ENCODE measurements around the gene YJEFN3. TPM values are rescaled to one million over a fixed set of nuclear protein-coding genes. Genes with fewer than 3 reads are reported as not detected.

Gene YJEFN3
- total RNA-seq = 1 to 10 TPM in 1 of 4 donors, under 1 TPM in 3; 0.33 to 1.1 (median 0.80) TPM

- no peak for TF ChIP-seq CTCF (IDR thresholded peaks at IDR 0.05; ENCODE audit: low read depth)
Observed at GRCh38 chr19:19528721-19529490, at the start of gene YJEFN3. YJEFN3 (plus strand) TSS chr19:19528911; CDS start chr19:19528933, 22 bp downstream.

GRCh38 chr19:19480688-19481087 lies 48.0 kb upstream of the YJEFN3 start:
- no peak for TF ChIP-seq CTCF (IDR thresholded peaks at IDR 0.05; ENCODE audit: low read depth)

- TF ChIP-seq CTCF (IDR thresholded peaks at IDR 0.05; ENCODE audit: low read depth) = no peak
Observed at GRCh38 chr19:19482809-19483596, 45.7 kb upstream of the YJEFN3 start.

- TF ChIP-seq CTCF (IDR thresholded peaks at IDR 0.05; ENCODE audit: low read depth) = no peak
Observed at GRCh38 chr19:19485161-19485997, 43.3 kb upstream of the YJEFN3 start.

- no peak for TF ChIP-seq CTCF (IDR thresholded peaks at IDR 0.05; ENCODE audit: low read depth)
Observed at GRCh38 chr19:19485998-19486290, 42.8 kb upstream of the YJEFN3 start.

- TF ChIP-seq CTCF (IDR thresholded peaks at IDR 0.05; ENCODE audit: low read depth) = no peak
Observed at GRCh38 chr19:19486343-19487076, 42.2 kb upstream of the YJEFN3 start.

Data from subcutaneous adipose tissue (tissue), 4 donors.